Vagina (tissue), 2 donors: ENCODE data around the gene PARVA.

Experiments used
- CTCF ChIP-seq, 3 experiments: fragments of 450-650 bp in 2 of 3; fragments of 200-600 bp in 1 of 3; sonication (generic) in 1 of 3; IDR thresholded peaks; one replicate each; pipeline ENCODE4 v1.5.1; 2017 to 2019; ENCODE audit warnings: antibody characterized with exemption in 3 of 3, mild to moderate bottlenecking in 2 of 3, moderate library complexity in 2 of 3
- POLR2A ChIP-seq, 2 donors: fragments of 450-650 bp; IDR thresholded peaks; one replicate each; pipeline ENCODE4 v1.6.1; 2017; ENCODE audit warnings: antibody characterized with exemption in 2 of 2, mild to moderate bottlenecking in 2 of 2, moderate library complexity in 2 of 2
- POLR2AphosphoS5 ChIP-seq, 2 donors: sonication (generic); formaldehyde crosslinking; IDR thresholded peaks; one replicate each; pipeline ENCODE4 v1.9.0; 2017; ENCODE audit warnings: antibody characterized with exemption in 2 of 2, mild to moderate bottlenecking in 2 of 2, low read depth in 1 of 2; ENCODE audit not compliant: insufficient read depth in 1 of 2

DNA sequence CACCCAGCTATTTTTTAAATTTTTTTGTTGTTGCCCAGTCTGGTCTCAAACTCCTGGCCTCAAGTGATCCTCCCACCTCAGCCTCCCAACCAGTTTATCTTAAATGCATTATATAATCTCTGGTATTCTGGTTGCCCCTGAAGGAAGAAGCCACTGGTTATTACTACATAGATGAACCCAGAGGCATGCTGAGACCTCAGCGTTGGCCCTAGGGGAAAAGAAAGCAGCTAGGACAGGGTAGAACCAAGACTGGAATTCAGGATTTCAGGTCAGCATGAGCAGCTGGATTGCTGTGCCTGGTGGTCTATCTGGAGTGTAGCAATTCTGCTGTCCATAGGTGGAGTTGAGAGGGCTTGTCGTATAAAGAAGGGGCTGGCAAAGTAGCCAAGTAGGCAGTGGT, 67.2 kb downstream of the PARVA start:
- TF ChIP-seq CTCF (IDR thresholded peaks at IDR 0.05), result no peak
- TF ChIP-seq POLR2AphosphoS5 (IDR thresholded peaks at IDR 0.05; ENCODE audit: insufficient read depth in 1 of 2, low read depth in 1 of 2), result no peak
- TF ChIP-seq POLR2A (IDR thresholded peaks at IDR 0.05), result no peak
